A549 (cell line): Measurements from ENCODE around the gene SP140L.

Experiments
- CTCF ChIP-seq: fragments of >200 bp; sonication (Bioruptor Twin); formaldehyde crosslinking; IDR thresholded peaks from 3 replicates; pipeline ENCODE4 v1.5.1; 2016
- MYC ChIP-seq: IDR thresholded peaks from 2 replicates; pipeline ENCODE4 v1.6.1; 2012; ENCODE audit warnings: mild to moderate bottlenecking, inconsistent platforms, low read length, improper control_type of control experiment, borderline replicate concordance

GRCh38 chr2:230346921-230347533 is 20.0 kb downstream of the SP140L start:
- TF ChIP-seq CTCF, result no peak
- TF ChIP-seq MYC, result no peak
